ENCODE results near the gene IMPDH1. TPM values are rescaled to one million over a fixed set of nuclear protein-coding genes. Genes with fewer than 3 reads are reported as not detected.

Gene IMPDH1
- polyA plus RNA-seq, 1 donor from 2014 or later, result 49.7 TPM

- H3K9me3 ChIP-seq (ENCODE audit: low read length), result no peaks in the 10 kb centered on the region
- no peaks in the 10 kb centered on the region for H3K79me2 ChIP-seq (replicated peaks; ENCODE audit: insufficient read depth, low read length)
- no peak overlapping the region for H2AFZ ChIP-seq (ENCODE audit: low read depth, low read length)
- no peaks in the 10 kb centered on the region for H3K9me2 ChIP-seq (ENCODE audit: insufficient read depth, low read length)
- no peaks in the 10 kb centered on the region for H3K27me3 ChIP-seq (ENCODE audit: insufficient read depth, low read depth, low read length)
- no peaks in the 10 kb centered on the region for H3K36me3 ChIP-seq (ENCODE audit: insufficient read depth, low read length)
- H3K4me2 ChIP-seq (ENCODE audit: low read length), result no peak overlapping the region
- H3K9ac ChIP-seq (ENCODE audit: low read length), result no peak overlapping the region
- no peak overlapping the region for H3K27ac ChIP-seq (ENCODE audit: low read length)
- no peaks in the 10 kb centered on the region for H4K20me1 ChIP-seq (ENCODE audit: insufficient read depth)
- TF ChIP-seq POLR2AphosphoS5 (IDR thresholded peaks at IDR 0.05), result no peak
- no peak for TF ChIP-seq CTCF (IDR thresholded peaks at IDR 0.05; ENCODE audit: poor library complexity, severe bottlenecking)
- no peak for TF ChIP-seq REST (IDR thresholded peaks at IDR 0.05; ENCODE audit: borderline replicate concordance)
- TF ChIP-seq SMC3 (conservative IDR thresholded peaks at IDR 0.05; ENCODE audit: poor library complexity), result no peak
- TF ChIP-seq RAD21 (conservative IDR thresholded peaks at IDR 0.05), result no peak
- no peak for TF ChIP-seq MXI1 (conservative IDR thresholded peaks at IDR 0.05; ENCODE audit: poor library complexity, severe bottlenecking)
- no peak for TF ChIP-seq TAF1 (IDR thresholded peaks at IDR 0.05; ENCODE audit: low read depth)
- no peak for TF ChIP-seq EP300 (conservative IDR thresholded peaks at IDR 0.05; ENCODE audit: poor library complexity, severe bottlenecking)
- TF ChIP-seq EZH2 (IDR thresholded peaks at IDR 0.05; ENCODE audit: borderline replicate concordance, insufficient read depth, low read length, poor library complexity, severe bottlenecking), result no peak
- H3K4me3 ChIP-seq (ENCODE audit: low read length), result no peak overlapping the region
- H3F3A ChIP-seq (ENCODE audit: insufficient read depth, low read length, poor library complexity, severe bottlenecking), result no peaks in the 10 kb centered on the region
These were observed 26.0 kb downstream of the IMPDH1 start for GRCh38 chr7:128383776-128384175.

- H2AFZ ChIP-seq (ENCODE audit: low read depth, low read length), result no peak overlapping the region
- H3K36me3 ChIP-seq (ENCODE audit: insufficient read depth, low read length), result no peaks in the 10 kb centered on the region
- no peak overlapping the region for H3K4me2 ChIP-seq (ENCODE audit: low read length)
- H3K4me3 ChIP-seq (ENCODE audit: low read length), result no peak overlapping the region
- H4K20me1 ChIP-seq (ENCODE audit: insufficient read depth), result no peaks in the 10 kb centered on the region
- no peak overlapping the region for H3K9ac ChIP-seq (ENCODE audit: low read length)
- no peaks in the 10 kb centered on the region for H3K9me2 ChIP-seq (ENCODE audit: insufficient read depth, low read length)
- H3K27me3 ChIP-seq (ENCODE audit: insufficient read depth, low read depth, low read length), result no peaks in the 10 kb centered on the region
- TF ChIP-seq RAD21 (conservative IDR thresholded peaks at IDR 0.05) (no peak), SMC3 (conservative IDR thresholded peaks at IDR 0.05; ENCODE audit: poor library complexity) (no peak), CTCF (IDR thresholded peaks at IDR 0.05; ENCODE audit: poor library complexity, severe bottlenecking) (no peak), POLR2AphosphoS5 (IDR thresholded peaks at IDR 0.05) (no peak), EP300 (conservative IDR thresholded peaks at IDR 0.05; ENCODE audit: poor library complexity, severe bottlenecking) (no peak), REST (IDR thresholded peaks at IDR 0.05; ENCODE audit: borderline replicate concordance) (no peak), TAF1 (IDR thresholded peaks at IDR 0.05; ENCODE audit: low read depth) (no peak), MXI1 (conservative IDR thresholded peaks at IDR 0.05; ENCODE audit: poor library complexity, severe bottlenecking) (no peak), EZH2 (IDR thresholded peaks at IDR 0.05; ENCODE audit: borderline replicate concordance, insufficient read depth, low read length, poor library complexity, severe bottlenecking) (no peak)
- H3F3A ChIP-seq (ENCODE audit: insufficient read depth, low read length, poor library complexity, severe bottlenecking), result no peaks in the 10 kb centered on the region
- no peaks in the 10 kb centered on the region for H3K79me2 ChIP-seq (replicated peaks; ENCODE audit: insufficient read depth, low read length)
- H3K9me3 ChIP-seq (ENCODE audit: low read length), result no peaks in the 10 kb centered on the region
- no peak overlapping the region for H3K27ac ChIP-seq (ENCODE audit: low read length)
These were observed 28.5 kb downstream of the IMPDH1 start for GRCh38 chr7:128381161-128381821.
